ENCODE results near the gene NLGN2.
"Not testable (repeated sequence)": the region's sequence is repeated elsewhere in the genome, so short reads cannot be mapped to it uniquely, and the experiment has no call there.

The NLGN2 gene

DNA sequence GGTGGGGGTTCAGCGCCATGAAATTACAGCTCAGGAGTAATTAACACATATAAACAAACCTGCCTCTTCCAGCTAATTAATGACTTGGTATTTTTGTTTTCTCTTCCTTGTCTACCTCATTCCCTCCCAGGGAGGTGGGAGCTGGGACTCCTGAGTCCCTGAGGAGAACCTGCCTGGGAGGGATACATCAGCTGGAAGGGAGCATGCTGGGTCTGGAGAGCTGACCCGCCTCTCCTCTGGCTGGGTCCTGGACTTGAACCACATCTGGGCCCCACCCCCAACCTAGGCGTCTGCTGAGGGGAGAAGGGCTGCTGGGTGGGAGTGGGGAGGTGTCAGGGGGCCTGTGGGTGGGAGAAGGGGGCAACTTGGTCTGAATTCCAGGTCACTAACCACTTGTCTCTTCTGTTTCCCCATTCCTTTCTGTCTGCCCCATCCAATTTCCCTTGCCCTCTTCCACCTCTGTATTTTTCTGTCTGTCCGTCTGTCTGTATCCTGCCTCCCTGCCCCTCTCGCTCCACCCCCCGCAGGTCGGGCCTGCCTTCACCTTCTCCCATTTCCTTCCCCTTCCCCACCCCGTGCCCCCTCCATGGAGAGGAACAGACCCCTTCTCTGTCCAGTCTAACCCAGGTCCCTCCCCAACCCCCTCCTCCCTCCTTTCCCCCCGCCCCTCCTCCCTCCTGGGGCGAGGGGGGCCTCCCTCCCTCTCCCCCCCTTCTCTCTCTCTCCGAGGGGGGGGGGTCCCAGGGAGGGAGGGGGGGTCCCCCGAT, at the start of gene NLGN2:
NLGN2 (plus strand) TSS at position 361 of the 767 bp plus-strand sequence. CDS start 411 bp downstream, outside the sequence.
- DNase-seq: no peak

DNA sequence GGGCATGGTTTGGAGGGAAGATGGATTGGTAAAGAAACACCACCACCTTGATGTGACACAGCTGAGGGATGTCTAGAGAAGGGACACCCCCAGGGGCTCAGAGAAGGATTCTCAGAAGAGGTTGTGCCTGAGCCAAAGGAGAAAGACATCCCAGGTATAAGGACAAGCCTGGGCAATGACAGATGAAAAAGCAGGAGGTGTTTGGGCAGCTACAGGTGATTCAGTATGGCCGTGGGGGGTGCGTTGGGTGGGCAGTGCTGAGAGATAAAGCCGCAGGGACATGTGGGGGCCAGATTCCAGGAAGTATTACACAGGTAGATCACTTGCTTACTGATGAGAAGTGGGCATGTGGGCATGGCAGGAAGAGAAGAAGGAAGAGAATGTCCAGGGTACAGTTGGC, 45.7 kb upstream of the NLGN2 start:
- DNase-seq: no peak

DNA sequence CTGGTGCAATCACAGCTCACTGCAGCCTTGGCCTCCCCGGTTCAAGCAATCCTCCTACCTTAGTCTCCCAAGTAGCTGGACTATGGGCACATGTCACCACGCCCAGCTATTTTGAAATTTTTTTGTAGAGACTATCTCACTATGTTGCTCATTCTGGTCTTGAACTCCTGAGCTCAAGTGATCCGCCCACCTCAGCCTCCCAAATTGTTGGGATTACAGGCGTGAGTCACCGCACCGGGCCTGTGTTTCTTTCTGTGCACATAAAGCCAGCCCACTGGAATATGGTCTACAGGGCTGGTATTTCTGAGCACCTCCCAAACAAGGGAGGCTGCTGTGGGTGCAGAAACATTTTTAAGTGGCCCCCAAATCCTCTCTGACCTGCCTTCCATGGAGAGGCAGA, 44.3 kb upstream of the NLGN2 start:
- DNase-seq: no peak

DNA sequence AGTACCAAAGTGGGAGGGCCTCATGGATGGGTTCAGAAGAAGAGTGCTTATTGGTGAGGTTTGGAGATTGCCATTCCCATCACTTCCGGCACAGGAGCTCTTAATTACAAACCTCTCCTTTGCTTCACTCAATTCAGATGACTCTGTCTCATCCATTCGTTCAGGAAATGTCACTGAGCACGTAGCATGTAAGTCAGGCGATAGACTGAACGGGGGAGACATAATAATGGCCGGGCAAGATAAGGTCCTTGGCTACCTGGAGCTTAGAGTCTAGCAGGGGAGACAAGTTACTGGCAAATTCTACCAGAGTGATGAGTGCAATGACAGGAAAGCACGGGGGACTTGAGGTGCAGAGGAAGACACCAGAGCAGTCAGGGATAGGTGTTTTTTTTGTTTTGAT, 41.7 kb upstream of the NLGN2 start:
- not testable (repeated sequence) for DNase-seq

DNA sequence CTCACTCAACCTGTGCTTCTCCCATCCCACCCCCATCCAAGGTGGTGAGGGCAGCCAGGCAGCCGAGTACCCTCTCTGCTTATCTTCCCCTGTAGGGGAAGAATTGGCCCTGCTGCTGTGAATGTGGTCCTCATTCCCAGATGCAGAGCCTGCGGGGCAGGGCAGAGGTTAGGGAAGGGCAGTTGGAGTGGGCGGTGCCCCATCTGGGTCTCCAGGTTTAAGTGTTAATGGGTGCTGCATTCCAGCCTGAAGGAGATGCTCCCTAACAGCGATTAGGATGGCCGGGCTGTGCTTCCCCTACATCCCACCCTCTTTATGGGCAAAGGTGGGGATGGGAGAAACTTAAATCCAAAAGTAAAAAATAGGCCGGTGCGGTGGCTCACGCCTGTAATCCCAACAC, 40.6 kb upstream of the NLGN2 start:
- no peak for DNase-seq

DNA sequence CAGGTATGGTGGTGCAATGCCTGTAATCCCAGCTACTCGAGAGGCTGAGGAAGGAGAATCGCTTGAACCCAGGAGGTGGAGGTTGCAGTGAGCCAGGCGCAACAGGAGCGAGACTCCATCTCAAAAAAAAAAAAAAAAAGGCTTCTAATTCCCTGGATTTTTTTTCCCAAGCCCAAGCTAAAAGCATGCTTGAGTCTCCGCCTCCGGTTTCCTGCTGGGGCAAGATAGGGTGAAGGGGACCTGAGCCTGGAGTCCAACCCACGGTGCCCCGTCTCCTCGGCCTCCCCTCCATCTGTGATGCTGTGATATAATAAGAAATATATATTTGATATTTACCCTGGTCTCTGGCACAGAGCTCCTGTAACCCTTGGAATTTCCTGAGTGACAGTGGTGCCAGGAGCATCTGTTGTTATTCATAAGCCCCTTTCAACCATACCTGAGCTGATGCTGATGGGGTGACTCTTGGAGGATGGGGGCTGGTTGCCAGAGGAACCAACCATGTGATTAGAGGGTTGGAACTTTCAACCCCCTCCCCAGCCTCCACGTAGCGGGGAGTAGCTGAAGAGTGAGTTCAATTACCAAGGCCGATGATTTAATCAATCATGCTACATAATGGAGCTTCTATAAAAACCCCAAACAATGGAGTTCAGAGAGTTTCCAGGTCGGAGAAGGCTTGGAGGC, 39.6 kb upstream of the NLGN2 start:
- no peak for DNase-seq

DNA sequence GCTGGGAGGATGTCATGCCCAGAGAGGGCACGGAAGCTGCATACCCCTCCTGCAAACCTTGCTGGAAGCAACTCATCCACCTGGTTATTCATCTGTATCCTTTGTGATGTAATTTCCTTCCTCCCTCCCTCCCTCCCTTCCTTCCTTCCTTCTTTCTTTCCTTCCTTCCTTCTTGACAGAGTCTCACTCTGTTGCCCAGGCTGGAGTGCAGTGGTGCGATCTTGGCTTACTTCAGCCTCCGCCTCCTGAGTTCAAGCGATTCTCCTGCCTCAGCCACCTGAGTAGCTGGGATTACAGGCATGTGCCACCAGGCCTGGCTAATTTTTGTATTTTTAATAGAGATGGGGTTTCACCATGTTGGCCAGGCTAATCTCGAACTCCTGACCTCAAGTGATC, 39.0 kb upstream of the NLGN2 start:
- not testable (repeated sequence) for DNase-seq

DNA sequence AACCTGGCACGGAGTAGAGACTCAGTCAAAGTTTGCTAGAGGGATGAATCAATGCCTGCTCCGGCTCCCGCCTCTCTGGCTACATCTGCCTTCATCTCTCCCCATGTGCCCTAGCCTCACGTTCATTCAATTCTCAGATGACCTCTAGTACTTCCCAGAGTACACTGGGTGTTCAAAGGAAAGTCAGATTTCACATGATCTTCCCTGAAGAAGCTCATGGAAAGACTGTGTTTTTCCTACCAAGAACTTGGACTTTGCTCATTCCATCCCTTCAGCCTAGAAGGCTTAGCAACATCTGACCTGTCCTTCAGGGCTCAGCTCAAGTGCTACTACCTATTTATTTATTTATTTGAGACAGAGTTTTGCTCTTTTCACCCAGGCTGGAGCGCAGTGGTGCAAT, 37.8 kb upstream of the NLGN2 start:
- DNase-seq: no peak

DNA sequence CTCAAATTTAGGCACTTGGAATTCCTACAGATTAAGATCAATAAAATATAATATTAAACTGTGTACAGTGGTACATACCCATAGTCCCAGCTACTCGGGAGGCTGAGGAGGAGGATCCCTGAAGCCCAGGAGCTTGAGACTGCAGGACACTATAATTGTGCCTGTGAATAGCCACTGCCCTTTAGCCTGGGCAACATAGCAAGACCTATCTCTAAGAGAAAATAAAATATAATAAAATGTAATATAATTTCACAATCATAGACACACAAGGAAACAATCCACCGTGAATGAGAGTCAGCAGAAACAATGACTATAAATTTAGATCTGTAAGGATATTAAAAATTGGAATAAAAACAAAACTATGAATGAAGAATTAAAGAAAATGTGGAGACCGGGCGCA, 36.8 kb upstream of the NLGN2 start:
- no peak for DNase-seq

DNA sequence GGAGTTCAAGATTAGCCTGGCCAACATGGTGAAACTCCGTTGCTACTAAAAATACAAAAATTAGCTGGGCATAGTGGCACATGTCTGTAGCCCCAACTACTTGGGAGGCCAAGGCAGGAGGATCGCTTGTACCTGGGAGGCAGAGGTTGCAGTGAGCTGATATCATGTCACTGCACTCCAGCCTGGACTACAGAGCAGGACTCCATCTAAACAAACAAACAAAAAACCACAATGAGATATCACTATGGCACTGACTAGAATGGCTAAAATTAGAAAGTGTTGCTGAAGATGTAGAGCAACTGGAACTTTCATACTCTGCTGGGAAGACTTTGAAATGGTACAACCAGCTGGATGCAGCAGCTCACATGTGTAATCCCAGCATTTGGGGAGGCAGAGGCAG, 33.3 kb upstream of the NLGN2 start:
- no peak for DNase-seq

DNA sequence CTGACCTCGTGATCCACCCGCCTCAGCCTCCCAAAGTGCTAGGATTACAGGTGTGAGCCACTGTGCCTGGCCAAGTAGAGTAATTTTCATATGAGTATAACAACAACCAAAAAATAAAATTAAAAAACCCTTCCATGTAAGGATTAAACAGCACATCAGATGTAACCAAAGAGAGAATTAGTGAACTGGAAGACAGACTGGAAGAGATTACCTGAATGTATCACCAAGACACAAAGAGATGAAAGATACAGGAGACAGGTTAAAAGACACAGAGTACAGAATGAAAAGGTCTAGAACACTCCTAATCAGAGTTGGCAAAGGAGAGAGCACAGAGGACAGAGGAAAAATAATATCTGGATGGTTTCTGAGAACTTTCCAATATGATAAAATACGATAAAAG, 28.5 kb upstream of the NLGN2 start:
- no peak for DNase-seq

DNA sequence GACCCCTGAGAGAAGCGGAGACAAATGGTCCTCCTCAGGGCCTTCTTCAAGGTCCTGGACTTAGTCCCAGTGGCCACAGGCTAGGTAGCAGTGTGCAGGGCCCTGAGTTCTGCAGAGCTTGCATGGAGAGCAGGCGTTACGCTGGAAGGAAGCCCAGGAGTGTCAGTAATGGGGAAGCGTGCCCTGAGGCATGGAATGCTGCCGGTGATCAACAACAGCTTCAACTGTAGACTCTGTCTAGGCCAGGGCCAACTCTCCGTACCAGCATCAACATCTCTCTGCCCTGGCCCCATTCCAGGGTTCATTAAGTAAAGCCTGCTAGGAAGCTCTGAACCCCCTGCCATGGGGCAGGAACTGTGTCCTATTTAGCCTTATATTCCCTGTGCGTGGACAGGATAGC, 27.3 kb upstream of the NLGN2 start:
- no peak for DNase-seq

DNA sequence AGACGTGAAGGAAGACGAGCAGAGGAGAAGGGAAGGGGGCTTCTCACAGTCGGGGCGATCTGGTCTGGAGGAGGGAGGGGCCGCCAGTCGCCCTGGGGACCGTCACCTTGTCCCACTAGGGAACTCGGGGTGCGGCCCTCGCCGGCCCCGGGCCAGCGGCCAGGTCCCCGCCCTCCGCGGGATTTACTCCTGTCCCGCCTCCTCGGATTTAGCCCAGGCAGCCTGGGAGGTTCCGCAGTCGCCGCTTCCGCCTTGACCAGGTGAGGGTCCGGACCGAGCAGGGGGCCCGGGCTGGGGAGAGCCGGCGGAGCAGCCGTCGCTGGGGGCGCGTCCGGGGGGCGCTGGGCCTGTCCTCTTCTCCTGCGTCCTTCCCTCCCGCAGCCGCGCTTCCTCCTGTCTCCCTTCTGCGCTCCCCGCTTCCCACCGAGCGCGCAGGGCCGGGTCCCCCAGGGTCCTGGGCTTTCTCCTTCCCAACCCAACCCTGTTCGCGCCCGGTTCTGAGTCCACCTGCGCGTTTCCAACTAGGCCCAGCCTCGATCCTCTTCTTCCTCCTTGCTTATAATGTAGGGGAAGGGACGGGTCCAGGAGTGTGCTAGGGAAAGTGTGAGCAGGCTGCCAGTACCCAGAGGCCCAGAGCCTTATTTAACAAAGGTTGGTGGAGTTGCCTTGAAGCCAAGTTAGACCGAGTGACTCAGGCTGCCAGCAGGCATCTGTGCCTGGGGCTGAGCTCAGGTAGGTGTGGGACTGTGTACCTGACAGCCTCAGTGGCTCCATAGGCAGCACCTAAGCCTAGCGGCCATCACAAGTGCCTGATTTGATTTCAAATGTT, 26.6 kb upstream of the NLGN2 start, which contains the start of gene TNK1:
TNK1 (plus strand) TSS at position 235 of the 829 bp plus-strand sequence. CDS start 1,838 bp downstream, outside the sequence.
- DNase-seq: no peak

DNA sequence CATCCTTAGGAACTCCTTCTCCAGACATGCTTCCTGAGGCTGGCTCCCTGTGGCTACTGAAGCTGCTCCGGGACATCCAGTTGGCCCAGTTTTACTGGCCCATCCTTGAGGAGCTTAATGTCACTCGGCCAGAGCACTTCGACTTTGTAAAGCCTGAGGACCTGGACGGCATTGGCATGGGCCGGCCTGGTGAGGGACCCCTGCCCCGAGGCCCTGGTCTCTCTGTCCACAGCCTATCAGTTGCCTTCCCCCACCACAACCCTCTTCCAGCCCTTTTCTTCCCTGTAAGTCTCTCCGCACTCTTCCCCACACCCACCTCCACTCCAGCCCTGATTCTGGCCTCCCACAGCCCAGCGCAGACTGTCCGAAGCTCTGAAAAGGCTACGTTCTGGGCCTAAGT, 24.7 kb upstream of the NLGN2 start:
- DNase-seq: no peak

DNA sequence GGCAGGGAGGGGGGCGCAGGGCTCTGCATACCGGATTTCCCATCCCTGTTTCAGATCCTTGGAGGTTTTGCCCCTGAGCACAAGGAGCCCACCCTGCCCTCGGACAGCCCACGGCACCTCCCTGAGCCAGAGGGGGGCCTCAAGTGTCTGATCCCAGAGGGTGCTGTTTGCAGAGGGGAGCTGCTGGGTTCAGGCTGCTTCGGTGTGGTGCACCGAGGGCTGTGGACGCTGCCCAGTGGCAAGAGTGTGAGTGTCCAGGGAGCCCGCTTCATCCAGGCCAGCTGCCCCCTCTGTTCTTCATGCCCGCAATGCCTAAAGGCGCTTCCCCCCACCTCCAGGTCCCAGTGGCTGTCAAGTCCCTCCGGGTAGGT, 24.3 kb upstream of the NLGN2 start:
- DNase-seq: no peak

DNA sequence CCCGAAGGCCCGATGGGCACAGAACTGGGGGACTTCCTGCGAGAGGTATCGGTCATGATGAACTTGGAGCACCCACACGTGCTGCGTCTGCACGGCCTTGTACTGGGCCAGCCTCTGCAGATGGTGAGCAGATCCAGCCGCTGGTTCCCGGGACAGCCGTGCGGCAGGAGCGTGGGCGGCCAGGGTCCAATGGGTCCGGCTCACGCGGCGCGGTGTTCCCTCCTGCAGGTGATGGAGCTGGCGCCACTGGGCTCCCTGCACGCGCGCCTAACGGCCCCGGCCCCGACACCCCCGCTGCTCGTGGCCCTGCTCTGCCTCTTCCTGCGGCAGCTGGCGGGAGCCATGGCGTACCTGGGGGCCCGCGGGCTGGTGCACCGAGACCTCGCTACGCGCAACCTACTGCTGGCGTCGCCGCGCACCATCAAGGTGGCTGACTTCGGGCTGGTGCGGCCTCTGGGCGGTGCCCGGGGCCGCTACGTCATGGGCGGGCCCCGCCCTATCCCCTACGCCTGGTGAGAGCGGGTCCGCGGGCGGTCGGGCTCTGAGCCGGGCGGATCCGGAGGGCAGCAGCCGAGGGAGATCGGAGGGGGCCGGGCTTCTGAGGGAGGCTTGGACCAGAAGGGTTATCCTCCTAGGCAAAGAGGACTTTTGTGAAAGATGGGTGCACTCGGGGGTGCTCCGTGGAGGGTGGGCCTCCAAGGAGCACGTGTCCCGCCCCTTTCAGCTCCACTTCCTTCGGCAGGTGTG, 23.7 kb upstream of the NLGN2 start:
- no peak for DNase-seq

DNA sequence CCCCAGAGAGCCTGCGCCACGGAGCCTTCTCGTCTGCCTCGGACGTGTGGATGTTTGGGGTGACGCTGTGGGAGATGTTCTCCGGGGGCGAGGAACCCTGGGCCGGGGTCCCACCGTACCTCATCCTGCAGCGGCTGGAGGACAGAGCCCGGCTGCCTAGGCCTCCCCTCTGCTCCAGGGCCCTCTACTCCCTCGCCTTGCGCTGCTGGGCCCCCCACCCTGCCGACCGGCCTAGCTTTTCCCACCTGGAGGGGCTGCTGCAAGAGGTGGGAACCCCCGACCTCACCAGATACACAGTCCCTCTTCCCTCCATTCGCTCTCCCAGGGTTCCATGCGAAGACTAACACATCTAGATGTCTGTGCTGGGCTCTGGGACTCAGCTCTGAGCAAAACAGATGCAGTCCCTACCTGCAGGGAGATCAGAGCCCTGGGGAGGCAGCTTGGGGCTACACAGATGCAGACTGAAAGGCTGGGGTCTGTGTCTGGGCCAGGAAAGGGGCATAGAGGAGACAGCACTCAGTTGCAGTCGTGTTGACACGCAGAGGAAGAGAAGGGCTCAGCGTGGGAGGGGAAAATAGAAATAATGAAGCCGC, 23.1 kb upstream of the NLGN2 start:
- no peak for DNase-seq

DNA sequence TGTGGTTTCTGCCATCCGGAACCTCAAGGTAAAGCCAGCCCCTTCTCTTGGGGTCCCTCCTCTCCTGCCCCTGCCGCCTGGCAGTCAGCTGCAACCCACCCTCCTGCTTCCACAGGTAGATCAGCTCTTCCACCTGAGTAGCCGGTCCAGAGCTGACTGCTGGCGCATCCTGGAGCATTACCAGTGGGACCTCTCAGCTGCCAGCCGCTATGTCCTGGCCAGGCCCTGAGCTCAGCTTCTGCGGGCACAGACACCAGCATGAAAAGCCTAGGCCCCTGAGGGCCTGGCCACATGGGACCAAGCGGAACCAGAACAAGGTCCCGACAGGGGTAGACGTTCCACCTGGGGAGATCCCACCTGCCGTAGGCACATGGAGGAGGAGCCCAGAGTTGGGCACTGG, 18.8 kb upstream of the NLGN2 start:
- DNase-seq: no peak

DNA sequence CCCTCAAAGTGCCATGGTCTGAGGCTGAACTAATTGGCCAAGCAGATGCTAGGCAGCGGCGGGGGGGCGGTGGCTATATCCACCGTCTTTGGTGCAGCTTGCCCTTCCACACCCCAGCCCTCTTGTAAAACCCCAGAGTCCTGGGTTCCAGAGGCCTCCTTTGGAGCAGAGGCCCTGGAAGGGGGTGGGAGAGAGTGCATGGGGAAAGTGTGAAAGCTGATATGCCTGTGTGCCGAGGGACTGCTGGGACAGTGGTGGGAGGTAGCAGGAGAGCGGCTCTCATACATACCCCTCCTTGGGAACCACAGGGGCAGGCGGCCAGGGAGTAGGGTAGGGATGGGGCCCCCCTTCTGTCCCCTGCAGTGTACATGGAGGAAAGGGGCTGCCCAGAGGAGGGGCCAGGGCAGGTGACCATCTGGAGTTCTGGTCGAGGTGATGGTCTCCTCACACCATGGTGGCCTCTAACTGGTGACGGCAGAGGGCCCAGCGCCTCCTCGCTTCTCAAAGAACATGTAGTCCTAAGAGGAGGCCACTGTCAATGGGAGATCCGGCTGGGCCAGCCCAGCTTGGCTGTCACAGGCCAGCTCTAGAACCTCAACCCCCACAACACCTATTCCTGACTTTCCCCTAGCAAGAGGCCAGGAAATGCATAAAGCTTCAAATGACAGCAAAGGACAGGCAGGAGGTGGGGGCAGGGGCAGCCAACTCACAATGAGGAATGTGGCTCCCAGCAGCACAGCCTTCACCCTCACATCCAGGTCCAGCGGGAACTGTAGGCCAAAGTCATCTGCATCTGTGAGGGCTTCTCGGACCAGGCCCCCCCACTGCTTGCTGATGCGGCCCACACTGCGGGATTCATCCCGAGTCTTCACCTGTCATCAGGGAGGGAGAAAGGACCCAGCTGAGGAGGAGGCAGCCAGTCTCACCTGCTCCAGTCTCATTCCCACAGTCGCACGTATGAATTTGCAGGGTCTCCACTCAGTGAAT, 17.4 kb upstream of the NLGN2 start:
- DNase-seq: no peak

DNA sequence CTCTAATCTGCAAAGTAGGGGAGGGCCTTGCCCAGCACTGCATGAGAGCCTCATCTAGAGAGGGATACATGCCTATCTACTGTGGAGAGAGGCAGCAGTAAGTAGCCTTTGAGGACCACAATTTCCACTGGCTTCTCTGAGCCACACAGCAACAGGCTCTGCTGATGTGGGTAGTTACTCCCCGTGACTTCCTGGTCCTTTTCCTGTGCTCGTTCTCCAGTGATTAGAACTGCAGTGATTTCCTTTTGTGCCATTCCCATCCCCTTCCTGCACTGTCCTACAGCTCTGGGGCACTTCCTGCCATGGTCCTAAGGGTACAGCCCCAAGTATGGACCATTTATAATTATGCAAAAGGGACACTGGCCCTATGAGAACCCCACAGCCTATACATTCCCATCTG, 16.3 kb upstream of the NLGN2 start:
- DNase-seq: no peak
